ENCODE data around the gene ESRP2.

ESRP2 gene

GRCh38 chr16:68217506-68217905, 18.4 kb downstream of the ESRP2 start:
- no peak for DNase-seq (ENCODE audit: low read depth)

DNA sequence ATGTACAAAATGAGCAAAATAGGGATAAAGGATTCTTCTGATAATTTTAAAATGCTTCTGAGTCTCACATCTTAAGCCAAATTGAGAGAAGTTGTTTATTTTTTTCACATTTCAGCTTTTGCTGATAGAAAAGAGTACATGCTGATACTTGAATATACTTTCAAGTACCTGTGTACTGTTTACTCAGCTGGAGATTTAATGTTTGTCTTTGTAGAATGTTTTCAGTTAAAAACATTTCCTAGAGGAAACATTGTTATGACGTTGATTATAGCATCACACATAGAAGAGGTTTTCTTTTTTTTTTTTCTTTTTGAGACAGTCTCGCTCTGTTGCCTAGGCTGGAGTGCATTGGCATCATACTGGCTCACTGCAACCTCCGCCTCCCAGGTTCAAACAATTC, 19.7 kb downstream of the ESRP2 start:
- DNase-seq (ENCODE audit: low read depth): no peak

GRCh38 chr16:68215302-68215701, 20.6 kb downstream of the ESRP2 start:
- no peak for DNase-seq (ENCODE audit: low read depth)

DNA sequence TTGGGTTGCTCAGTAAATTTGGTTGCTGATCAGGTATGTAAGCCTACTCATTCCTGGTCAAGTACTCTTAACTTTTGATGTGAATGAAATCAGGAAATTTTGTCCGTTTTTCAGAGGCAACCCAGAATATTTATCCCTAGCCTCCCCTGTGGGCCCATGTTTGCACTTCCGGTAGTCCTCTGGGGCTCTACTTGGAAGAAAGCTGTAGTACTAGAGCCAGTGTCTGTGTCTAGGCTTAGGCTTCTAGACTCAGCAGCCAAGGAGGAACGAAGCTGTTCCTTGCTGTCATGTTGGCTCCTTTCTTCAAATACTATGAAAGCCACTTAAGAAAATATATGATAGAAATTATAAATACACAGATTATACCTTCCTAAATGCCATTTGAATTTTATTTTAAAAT, 21.2 kb downstream of the ESRP2 start:
- no peak for DNase-seq (ENCODE audit: low read depth)

DNA sequence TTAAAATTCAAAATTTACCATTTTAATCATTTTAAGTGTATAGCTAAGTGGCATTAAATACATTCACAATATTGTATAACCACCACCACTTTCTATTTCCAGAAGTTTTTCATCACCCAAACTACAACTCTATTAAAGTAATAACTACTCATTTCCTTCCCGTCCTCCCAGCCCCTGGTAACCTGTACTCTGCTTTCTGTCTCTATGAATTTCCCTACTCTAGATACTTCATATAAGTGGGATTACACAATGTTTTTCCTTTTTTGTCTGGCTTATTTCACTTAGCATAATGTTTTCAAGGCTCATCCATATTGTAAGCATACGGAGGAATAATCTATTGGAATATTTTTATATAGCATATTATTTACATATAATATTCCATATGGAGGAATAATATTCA, 29.7 kb downstream of the ESRP2 start:
- DNase-seq (ENCODE audit: low read depth): no peak

GRCh38 chr16:68202091-68202519, 33.8 kb downstream of the ESRP2 start:
- DNase-seq (ENCODE audit: low read depth): no peak

GRCh38 chr16:68200088-68200783, 35.7 kb downstream of the ESRP2 start:
- DNase-seq (ENCODE audit: low read depth): no peak

- no peak for DNase-seq (ENCODE audit: low read depth)
Observed at GRCh38 chr16:68197250-68197649, 38.7 kb downstream of the ESRP2 start.

DNA sequence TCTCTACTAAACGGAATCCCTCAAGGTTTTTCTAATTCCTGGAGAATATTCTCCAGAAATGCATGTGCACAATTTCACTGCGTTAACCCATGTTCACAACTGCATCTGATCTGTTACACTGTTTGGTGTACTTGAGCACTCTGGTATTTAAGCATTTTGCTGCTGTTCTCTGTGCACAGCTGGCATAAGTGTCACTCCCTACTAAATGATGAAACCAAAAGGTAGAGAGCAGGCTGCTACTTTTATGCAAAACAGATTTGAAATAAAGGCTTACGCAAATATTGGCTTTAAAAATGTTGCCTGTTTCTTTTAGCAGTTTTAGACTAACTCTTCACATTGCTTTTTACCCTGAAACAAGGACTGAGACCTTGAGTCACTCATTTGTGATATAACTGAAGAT, 41.7 kb downstream of the ESRP2 start:
- DNase-seq (ENCODE audit: low read depth): no peak

DNA sequence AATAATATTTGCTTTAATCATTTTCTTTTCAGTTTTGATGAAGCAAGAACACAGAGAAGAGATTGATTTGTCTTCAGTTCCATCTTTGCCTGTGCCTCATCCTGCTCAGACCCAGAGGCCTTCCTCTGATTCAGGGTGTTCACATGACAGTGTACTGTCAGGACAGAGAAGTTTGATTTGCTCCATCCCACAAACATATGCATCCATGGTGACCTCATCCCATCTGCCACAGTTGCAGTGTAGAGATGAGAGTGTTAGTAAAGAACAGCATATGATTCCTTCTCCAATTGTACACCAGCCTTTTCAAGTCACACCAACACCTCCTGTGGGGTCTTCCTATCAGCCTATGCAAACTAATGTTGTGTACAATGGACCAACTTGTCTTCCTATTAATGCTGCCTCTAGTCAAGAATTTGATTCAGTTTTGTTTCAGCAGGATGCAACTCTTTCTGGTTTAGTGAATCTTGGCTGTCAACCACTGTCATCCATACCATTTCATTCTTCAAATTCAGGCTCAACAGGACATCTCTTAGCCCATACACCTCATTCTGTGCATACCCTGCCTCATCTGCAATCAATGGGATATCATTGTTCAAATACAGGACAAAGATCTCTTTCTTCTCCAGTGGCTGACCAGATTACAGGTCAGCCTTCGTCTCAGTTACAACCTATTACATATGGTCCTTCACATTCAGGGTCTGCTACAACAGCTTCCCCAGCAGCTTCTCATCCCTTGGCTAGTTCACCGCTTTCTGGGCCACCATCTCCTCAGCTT, 45.0 kb downstream of the ESRP2 start:
- DNase-seq (ENCODE audit: low read depth): no peak

- DNase-seq (ENCODE audit: low read depth): no peak
Observed at GRCh38 chr16:68190081-68190480, 45.8 kb downstream of the ESRP2 start.

GRCh38 chr16:68188170-68188569, 47.8 kb downstream of the ESRP2 start:
- DNase-seq (ENCODE audit: low read depth): no peak

- DNase-seq (ENCODE audit: low read depth): no peak
Observed at GRCh38 chr16:68187505-68187904, 48.4 kb downstream of the ESRP2 start.

DNA sequence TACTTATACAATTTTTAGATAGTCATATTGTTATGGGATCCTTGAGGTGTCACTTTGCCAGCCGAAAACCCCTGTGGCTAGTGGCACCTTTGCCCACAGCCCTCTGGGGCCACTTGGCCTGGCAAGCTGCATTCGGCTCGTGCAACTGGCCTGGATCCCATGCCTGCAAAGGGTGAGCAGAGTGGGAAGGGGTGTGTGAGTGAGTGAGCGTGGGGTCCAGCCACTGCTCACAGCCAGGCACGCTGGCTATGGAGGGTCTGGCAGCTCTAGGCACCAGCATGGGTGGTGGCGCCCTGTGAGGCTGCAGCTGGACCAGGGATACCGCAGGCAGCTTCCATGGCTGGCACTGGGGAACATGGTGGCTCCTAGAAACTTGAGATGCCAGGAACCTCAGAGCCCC, 49.0 kb downstream of the ESRP2 start:
- DNase-seq (ENCODE audit: low read depth): no peak

DNA sequence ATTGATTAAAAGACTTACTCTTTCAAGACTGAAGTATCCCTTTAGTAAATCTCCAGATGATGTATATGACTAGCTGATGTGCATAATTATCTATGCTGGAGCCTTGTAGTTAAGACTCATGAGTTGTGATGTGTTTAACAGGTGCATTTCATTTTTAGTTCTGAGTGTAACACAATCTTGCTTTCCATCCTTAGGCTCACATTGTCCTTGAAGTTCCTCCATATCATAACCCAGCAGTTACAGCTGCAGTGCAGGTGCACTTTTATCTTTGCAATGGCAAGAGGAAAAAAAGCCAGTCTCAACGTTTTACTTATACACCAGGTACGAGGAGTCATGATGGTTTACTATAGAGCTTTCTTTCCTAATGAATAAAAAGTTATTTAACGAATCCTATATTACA, 52.9 kb downstream of the ESRP2 start:
- no peak for DNase-seq (ENCODE audit: low read depth)

GRCh38 chr16:68179855-68180254, 56.1 kb downstream of the ESRP2 start:
- no peak for DNase-seq (ENCODE audit: low read depth)

- DNase-seq (ENCODE audit: low read depth): no peak
Observed at GRCh38 chr16:68179196-68179795, 56.6 kb downstream of the ESRP2 start.
